Posterior vena cava (tissue), 2 donors: ENCODE results near the gene DNM1L. TPM values are rescaled to one million over a fixed set of nuclear protein-coding genes. Genes with fewer than 3 reads are reported as not detected.

ENCODE experiments used
- DNase-seq: peaks from one replicate; pipeline ENCODE4 v3.0.0-alpha.2; 2020; ENCODE audit warnings: low spot score
- intact Hi-C, 2 donors: fragments of 100-400 bp; cut with DNase I; formaldehyde crosslinking; loops; one replicate each; pipeline versions ENCODE4 v1.14.1 to v1.14.2; 2022 to 2023
- long read RNA-seq, 2 donors: library from polyadenylated mRNA; unstranded; transcript quantifications; one replicate each; pipeline ENCODE4 v2.0.0, GENCODE V29; 2020 to 2021
- total RNA-seq, 2 donors: library from RNA; stranded (reverse); fragmentation: NEBNext Ultra II Directional; extraction: Animal tissue kit (Norgen Biotek cat#: 25700); gene quantifications; one replicate each; pipeline ENCODE4 v1.2.1, GENCODE V29; 2021
- donor health status: DM: yes; HTN: yes; CAD: no.
- donor health status: DM: yes; HTN: yes; CAD: no.

DNM1L gene
- total RNA-seq, result 10 to 100 TPM; 84.5 to 93.2 TPM
- long read RNA-seq, donor 1, full-length matches to known transcripts, result 9 of 17 reads
- long read RNA-seq, donor 1, partial matches to known transcripts, result 5 of 17 reads
- long read RNA-seq, donor 1, other reads (novel, unspliced or antisense), result 3 of 17 reads
- long read RNA-seq, donor 2, full-length matches to known transcripts, result 25 of 35 reads
- long read RNA-seq, donor 2, partial matches to known transcripts, result 7 of 35 reads
- long read RNA-seq, donor 2, other reads (novel, unspliced or antisense), result 3 of 35 reads

DNA sequence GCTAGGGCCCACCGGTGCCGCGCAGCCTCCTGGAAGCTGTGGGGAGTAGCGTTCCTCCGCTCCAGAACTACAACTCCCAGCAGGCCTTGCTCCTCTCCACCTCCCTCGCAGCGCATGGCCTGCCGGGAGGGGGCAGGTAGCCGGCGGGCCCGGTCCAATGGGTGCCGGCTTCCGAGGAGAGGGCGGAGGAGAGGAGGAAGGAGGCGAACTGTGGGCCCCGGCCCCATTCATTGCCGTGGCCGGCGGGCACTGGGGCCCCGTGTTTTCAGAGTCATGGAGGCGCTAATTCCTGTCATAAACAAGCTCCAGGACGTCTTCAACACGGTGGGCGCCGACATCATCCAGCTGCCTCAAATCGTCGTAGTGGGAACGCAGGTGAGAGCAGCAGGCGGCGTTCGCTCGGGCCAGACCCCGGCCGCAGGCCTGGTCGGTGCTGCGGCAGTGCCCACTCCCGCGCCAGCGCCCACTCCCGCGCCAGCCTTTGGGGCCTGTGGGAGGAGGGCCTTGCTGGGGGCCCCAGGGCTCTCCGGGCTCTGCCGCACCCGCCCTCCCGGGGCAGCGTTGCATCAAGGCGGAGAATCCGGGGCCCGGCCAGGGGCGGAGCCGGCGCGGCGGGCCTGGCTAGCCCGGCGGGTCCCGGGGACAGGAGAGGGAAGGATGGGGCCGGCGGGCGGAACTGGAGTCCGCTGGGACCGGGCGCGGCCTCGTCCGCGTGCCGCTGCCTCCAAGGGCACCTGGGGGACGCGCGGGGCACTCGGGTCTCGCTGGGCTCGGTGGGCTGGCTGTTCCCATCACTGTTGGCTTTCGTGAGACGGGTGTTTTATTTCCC, at the start of gene DNM1L:
Gene DNM1L (plus strand): TSS at position 211 of the 829 bp plus-strand sequence. CDS start 63 bp downstream, at position 274.
- intact Hi-C loops, result loop anchor here in 1 of 2 donors (10.0 kb wide), 1 partner anchor 315 kb away; no protein-coding TSS in a partner anchor

DNA sequence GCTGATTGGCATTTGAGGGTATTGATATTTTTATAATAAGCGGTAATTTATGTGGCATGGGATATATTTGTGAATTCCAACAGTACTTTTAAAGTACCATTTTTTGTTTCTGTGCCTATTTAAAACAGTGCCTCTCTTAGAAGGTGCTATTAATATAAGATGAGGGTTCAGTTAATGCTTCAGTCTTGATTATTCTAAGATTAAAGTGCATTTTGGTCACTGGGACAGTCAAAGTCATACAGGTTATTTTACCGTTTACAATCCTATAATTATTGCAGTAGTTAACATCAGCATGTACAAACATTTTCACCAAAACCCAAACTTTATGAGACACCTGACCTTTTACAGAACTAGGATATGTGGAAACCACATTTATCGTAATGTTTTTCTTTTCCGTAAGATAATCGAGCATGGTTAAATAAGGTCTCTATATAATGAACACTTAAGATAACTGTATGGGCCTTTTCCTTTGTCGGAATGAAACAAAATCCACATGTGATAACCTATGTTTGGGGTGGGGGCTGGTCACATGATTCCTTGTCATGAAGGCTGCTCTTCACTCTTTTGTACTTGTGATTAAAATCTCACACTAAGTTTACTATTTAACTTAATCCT, 37.7 kb upstream of the DNM1L start:
- intact Hi-C loops, result loop anchor here in 1 of 2 donors (10.0 kb wide), 1 partner anchor 177 kb away; no protein-coding TSS in a partner anchor
- no peak for DNase-seq

More for the DNA sequence above, at the start of gene DNM1L:
- peak; percentile 98 for DNase-seq

DNA sequence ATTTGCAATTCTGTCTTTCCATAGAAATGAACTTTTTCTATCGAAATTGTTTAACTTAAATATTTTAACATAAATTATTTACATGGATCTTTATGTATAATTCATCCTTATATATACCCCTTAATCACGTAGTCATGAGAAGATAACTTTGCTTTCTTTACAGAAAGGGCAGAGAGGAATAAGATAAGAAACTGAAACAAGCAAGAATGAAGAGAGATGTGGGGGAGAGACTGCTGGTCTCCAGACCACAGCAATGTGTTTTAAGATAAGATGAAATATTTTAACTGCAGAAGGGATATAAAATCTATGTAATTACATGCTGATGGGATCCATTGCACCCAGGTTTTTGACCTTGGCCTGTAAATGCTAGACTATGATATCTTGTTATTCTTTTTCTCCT, 34.7 kb upstream of the DNM1L start:
- intact Hi-C loops, result loop anchor here in 1 of 2 donors (10.0 kb wide), 1 partner anchor 180 kb away; no protein-coding TSS in a partner anchor

DNA sequence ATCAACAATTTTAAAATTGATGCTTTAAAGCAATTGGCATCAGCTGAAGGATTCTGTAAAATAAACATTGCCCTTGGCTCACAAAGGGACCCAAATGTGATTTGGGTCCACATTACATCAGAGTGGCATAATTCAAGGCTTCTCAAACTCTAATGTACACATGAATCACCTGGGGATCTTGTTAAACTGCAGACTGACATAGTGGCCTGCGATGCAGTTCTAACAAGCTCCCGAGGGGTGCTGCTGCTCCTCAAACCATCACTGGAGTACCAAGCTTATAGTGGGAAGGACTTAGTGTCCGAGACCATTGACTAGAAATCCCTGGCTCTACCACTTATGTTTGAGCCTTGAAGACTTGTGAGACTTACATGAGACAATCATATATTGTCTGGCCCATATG, 31.8 kb upstream of the DNM1L start:
- intact Hi-C loops, result loop anchor here in 1 of 2 donors (10.0 kb wide), 1 partner anchor 182 kb away; no protein-coding TSS in a partner anchor
- no peak for DNase-seq

More for the DNA sequence above, 34.7 kb upstream of the DNM1L start:
- DNase-seq, result no peak

DNA sequence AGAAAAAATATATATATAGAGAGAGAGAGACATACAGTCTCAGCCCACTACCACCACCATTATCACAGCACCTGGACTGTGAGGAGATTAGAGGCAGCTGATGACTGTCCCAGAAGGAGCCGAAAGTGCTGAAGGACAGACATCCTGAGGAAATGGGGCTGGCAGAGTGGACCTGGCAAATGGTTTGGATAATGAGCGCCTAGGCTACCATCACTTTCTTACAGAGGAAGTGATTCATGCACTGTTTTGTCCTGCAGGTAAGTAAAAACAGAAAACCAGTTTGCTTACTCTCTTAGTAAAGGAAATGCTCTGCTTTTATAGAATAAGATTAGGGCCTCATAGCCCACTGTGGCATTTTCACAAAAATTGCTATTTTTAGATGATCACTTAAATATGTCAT, 28.6 kb upstream of the DNM1L start:
- DNase-seq, result no peak
- intact Hi-C loops, result no loop called here

DNA sequence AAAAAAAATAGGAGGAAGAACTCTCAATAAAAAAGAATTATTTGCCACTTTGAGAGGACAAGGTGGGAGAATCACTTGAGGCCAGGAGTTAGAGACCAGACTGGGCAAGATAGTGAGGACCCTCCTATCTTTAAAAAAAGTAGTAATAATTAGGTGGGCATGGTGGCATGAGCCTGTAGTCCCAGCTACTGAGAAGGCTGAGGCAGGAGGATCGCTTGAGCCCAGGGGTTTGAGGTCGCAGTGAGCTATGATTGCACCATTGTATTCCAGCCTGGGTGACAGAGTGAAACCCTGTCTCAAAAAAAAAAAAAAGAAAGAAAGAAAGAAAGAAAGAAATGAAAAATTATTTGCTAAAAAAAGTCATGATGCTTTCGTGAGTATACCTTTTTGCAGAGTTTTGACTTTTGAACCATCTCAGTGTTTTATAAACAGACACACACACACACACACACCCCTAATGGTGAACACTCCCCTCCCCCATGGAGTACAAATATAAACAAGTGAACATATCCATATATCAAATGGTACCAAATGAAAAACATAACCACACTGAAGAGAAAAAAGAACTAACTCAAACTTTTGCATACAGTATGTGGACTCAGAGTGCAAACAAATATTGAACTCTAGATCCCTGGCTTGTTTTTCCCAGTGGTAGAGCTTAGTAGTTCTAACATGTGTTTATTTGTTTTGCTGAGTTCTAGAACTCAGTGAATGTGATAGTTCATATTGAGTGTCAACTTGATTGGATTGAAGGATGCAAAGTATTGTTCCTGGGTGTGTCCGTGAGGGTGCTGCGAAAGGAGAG, 27.7 kb upstream of the DNM1L start:
- intact Hi-C loops, result no loop called here
- DNase-seq, result no peak

DNA sequence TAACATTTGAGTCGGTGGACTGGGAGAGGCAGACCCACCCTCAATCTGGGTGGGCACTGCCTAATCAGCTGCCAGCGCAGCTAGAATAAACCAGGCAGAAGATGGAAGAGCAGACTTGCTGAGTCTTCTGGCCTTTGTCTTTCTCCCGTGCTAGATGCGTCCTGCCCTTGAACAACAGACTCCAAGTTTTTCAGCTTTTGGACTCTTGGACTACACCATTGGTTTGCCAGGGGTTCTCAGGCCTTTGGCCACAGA, 27.2 kb upstream of the DNM1L start:
- intact Hi-C loops, result no loop called here
- DNase-seq, result no peak

DNA sequence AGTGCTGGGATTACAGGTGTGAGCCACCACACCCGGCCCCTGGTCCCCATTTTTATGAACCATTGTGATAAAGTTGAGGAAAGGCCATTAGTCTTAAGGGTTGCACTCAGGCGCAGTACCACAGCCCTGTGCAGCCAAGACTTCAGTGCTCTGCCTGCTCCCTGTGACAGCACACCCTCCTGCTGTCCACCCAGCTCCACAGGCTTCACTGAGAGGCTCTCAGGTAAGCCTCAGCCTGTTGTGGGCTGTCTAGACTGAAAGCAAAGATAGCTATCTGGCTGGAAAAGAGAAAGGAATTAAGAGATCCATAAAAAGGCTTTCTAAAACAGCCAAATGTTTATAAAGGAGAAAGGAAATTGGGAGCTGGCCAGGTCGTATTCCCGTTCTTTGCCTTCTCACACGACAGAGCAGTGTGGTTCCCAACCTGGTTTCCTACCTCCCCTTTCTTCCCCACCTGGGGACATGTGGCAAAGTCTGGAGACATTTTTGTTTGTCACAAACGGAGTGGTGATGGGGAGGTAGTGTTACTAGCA, 19.1 kb upstream of the DNM1L start:
- no peak for DNase-seq
- intact Hi-C loops, result loop anchor here in 1 of 2 donors (10.0 kb wide), 2 partner anchors 205 to 295 kb away; no protein-coding TSS in a partner anchor

DNA sequence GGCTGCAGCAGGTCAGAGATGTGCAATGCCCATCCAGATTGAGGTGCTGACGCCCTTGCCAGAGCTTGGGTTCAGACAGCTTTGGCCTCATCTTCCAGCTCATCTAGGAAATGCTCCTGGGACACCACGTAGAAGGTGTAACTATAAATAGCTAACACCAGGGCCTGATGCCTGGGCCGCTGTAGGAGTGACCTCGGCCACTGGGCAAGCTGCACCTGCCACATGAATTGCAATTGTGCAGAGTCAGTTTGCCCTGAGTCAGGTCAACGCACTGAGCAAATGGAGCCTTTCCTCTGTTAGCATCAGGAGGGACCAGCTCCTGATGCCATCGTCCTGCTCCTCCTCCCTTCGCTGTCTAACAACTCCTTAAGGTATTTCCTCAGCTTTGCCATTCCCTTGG, 17.4 kb upstream of the DNM1L start:
- DNase-seq, result no peak
- intact Hi-C loops, result loop anchor here in 1 of 2 donors (10.0 kb wide), 2 partner anchors 207 to 297 kb away; no protein-coding TSS in a partner anchor

DNA sequence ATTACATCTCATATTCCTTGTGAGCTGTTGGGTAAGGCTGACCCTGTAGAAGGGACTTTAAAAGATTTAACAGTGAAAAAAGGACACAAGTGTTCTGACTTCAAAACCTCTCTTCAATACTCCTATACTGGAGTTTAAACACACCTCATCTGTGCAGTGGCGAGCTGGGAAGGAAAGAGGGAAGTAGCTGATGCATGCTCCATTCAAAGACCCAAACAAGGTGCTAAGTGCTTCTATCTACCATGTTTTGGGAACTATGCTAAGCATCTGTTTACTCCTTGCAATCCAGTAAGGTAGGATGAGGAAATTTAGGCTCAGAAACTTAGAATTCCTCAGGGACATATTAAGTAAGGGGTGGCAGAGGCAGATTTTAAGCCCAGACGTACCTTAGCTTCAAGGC, 16.4 kb upstream of the DNM1L start:
- no peak for DNase-seq
- intact Hi-C loops, result loop anchor here in 1 of 2 donors (10.0 kb wide), 2 partner anchors 208 to 298 kb away; no protein-coding TSS in a partner anchor

DNA sequence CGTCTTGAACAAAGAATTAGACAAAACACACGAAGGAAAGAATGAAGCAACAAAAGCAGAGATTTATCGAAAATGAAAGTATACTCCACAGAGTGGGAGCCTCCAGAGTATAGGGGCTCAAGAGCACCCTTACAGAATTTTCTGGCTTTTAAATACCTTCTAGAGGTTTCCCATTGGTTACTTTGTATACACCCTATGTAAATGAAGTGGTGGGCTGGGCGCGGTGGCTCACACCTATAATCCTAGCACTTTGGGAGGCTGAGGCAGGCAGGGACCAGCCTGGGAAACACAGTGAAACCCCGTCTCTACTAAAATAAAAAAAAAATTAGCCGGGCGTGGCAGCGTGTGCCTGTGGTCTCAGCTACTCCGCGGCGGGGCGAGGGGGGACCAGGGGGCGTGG, 13.1 kb upstream of the DNM1L start:
- DNase-seq, result no peak
- intact Hi-C loops, result loop anchor here in 1 of 2 donors (10.0 kb wide), 2 partner anchors 211 to 301 kb away; no protein-coding TSS in a partner anchor

DNA sequence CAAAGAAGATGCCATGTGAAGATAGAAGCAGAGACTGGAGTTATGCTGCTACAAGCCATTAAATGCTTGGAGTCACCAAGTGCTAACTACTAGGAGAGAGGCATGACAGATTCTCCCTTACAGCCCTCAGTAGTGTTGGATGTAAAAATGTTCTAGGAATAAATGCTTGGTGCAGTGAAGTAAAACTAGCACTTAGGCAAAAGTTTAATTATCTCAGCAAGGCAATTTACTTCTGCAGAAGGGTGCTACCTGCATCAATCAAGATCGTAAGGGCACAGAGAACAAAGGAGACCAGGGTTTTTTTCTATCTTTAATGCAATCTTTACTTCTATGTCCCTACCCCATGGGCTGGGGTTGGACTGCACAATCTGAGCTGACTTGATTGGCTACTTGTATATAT, 9.5 kb upstream of the DNM1L start:
- DNase-seq, result no peak
- intact Hi-C loops, result loop anchor here in 1 of 2 donors (10.0 kb wide), 2 partner anchors 215 to 305 kb away; no protein-coding TSS in a partner anchor

DNA sequence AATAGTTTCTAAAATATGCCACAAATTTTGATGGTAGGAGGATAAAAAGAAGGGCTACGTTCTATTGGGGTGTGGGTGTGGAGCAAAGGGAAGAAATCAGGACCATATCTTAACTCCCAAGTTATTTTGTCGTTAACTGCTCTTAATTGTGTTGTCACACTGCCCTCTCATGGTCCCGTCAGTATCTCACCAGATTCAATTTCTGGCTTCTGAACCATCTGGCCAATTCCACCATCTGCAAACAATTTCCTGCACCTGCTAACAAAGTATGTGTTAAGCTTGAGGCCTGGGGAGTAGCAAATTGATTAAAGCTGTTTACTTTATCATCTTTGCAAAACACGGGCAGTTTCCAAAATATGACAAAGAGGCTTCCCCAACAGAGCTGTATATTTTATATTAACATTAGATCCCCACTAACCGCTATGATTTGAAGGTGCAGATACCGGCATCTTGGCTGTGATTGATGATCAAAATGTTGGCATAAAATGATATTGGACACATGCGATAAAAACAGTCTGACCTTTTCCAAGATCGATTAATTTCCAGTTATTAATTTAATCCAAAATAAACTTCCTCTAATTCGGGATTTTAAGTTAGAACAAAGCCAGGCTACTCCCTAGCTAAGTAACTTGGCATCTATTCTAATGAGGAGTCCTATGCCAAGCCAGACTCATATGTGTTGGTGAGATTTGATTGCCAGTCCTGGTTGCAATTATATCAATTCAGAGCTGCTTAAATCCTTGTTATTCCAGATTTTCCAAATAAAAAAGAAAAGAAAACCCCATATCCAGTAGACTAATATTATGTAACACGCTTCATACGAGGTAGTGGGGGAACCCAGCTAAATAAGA, 6.9 kb upstream of the DNM1L start:
- intact Hi-C loops, result loop anchor here in 1 of 2 donors (5.0 to 10.0 kb wide), 2 partner anchors 215 to 307 kb away; no protein-coding TSS in a partner anchor
- no peak for DNase-seq

DNA sequence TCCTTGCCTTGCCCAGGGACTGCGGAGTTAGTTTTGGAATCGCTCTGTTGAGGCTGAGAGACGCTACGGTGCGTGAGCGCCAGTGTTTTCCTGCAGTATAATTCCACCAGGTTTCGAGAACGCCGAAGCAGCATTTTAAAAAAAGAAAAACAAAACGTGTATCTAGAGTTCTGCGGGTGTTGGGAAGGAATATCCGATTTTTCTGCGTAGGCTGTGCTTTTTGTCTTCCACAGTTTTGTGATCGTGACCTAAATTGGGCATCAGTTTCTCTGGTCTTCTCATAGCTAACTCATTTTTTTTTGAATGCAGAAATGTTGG, 778 bp downstream of the DNM1L start:
- DNase-seq, result no peak
- intact Hi-C loops, result loop anchor here in 1 of 2 donors (10.0 kb wide), 1 partner anchor 315 kb away; no protein-coding TSS in a partner anchor

DNA sequence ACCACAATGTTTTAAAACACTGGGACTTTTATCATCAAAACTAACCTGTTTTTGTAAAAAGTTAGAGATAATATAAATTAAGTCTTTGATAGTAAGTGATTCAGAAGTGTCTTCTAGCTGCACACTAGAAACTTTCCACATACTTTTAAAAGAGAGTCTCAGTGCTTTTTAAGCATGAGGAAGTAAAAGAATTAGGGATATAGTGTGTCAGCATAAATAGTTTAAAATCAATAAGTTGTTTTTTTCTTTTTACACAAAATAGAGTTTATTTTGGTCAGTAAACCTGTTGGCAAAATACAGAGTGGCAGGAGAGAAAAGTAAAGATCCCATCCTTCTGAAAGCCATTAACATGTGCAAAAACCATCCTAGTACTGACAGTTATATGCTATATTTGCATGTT, 1.7 kb downstream of the DNM1L start:
- no peak for DNase-seq
- intact Hi-C loops, result no loop called here

DNA sequence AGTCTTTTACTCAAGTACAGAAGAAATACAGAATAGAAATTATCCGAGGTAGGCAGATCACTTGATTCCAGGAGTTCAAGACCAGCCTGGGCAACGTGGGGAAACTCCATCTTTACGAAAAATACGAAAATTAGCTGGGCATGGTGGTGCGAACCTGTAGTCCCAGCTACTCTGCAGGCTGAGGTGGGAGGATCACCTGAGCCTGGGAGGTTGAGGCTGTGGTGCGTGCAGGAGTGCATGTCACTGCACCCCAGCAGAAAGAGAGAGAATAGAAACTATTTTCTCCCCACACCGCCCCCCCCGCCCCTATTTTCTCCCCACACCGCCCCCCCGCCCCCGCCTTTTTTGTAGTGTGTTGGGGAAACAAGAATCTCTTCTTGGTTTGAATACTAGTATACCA, 2.2 kb downstream of the DNM1L start:
- intact Hi-C loops, result no loop called here
- DNase-seq, result no peak

DNA sequence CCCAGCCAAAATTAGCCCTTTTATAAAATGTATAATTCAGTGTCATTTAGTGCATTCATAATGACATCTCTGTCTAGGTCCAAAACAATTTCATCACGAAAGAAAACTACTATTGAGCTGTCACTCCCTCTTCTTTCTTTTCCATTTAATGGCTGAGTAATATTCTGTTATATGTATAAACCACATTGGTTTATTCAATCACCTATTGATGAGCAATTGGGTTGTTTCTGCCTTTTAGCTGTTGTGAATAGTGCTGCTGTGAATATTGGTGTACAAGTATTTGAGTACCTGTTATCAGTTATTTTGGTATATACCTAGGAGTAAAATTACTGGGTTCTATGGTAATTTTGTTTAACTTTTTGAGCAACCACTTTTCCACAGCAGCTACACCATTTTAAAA, 7.2 kb downstream of the DNM1L start:
- intact Hi-C loops, result no loop called here
- no peak for DNase-seq

DNA sequence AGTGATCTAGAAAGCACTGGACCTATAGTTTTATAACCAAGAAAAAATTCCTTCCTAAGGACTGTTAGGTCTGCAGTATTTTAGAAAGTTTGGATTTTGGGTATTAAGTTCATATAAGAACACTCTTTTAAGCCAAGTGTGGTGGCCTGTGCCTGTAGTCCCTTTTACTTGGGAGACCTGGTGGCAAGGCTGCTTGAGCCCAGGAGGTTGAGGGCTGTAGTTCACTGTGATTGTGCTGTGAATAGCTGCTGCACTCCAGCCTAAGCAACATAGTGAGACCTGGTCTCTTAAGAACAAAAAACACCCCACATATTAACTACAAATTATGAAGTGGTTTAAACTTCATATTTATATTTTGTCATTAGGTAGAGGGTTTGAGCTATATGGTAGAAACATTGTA, 9.7 kb downstream of the DNM1L start:
- intact Hi-C loops, result no loop called here
- no peak for DNase-seq
